Astrocyte (in vitro differentiated cells and primary cell): ENCODE measurements around the gene ATF7. TPM values are rescaled to one million over a fixed set of nuclear protein-coding genes. Genes with fewer than 3 reads are reported as not detected.
A peak's percentile ranks its signal among the peaks of the same experiment; 100 is the strongest.

Experiments used
- DNase-seq: peaks from one replicate; pipeline ENCODE4 v3.0.0-alpha.2; 2010; ENCODE audit warnings: low read depth
- FAIRE-seq: peaks from 2 replicates; lab custom pipeline; 2011; peaks lifted over from hg19 to GRCh38; lab: Jason Lieb, UNC
- H2AFZ ChIP-seq: 2 replicates; pipeline ENCODE4 v1.6.0; 2012; ENCODE audit warnings: low read depth, low read length, inconsistent platforms
- H3K27ac ChIP-seq: 2 replicates; pipeline ENCODE4 v1.5.1; 2011; ENCODE audit warnings: low read depth, low read length, inconsistent platforms
- H3K27me3 ChIP-seq: 2 replicates; pipeline ENCODE4 v1.6.0; 2011; ENCODE audit warnings: low read length, inconsistent platforms; ENCODE audit not compliant: insufficient read depth
- H3K36me3 ChIP-seq: 2 replicates; pipeline ENCODE4 v1.5.1; 2011; ENCODE audit warnings: low read length, inconsistent platforms; ENCODE audit not compliant: insufficient read depth
- H3K4me1 ChIP-seq: 2 replicates; pipeline ENCODE4 v1.5.1; 2011; ENCODE audit warnings: low read length, inconsistent platforms; ENCODE audit not compliant: insufficient read depth
- H3K4me2 ChIP-seq: 2 replicates; pipeline ENCODE4 v1.6.0; 2012; ENCODE audit warnings: low read length, inconsistent platforms
- H3K4me3 ChIP-seq: 2 replicates; pipeline ENCODE4 v1.5.1; 2011; ENCODE audit warnings: low read depth, mild to moderate bottlenecking, low read length, inconsistent platforms; ENCODE audit not compliant: insufficient read depth
- H3K79me2 ChIP-seq: 2 replicates; pipeline ENCODE4 v1.6.0; 2012; ENCODE audit warnings: mild to moderate bottlenecking, low read length, inconsistent platforms; ENCODE audit not compliant: insufficient read depth
- H3K9ac ChIP-seq: 2 replicates; pipeline ENCODE4 v1.6.0; 2012; ENCODE audit warnings: mild to moderate bottlenecking, low read length, inconsistent platforms
- H3K9me3 ChIP-seq: 2 replicates; pipeline ENCODE4 v1.5.1; 2012; ENCODE audit warnings: low read depth, mild to moderate bottlenecking, low read length, inconsistent platforms; ENCODE audit not compliant: insufficient read depth
- H4K20me1 ChIP-seq: 2 replicates; pipeline ENCODE4 v1.6.0; 2012; ENCODE audit warnings: low read length, inconsistent platforms; ENCODE audit not compliant: insufficient read depth
- H3K27ac Mint-ChIP-seq: one replicate; pipeline ENCODE4 v1.8.0; 2021; ENCODE audit warnings: mild to moderate bottlenecking, mixed read lengths; ENCODE audit not compliant: unreplicated experiment
- H3K27me3 Mint-ChIP-seq: one replicate; pipeline ENCODE4 v1.8.0; 2021; ENCODE audit warnings: low read depth, mixed read lengths; ENCODE audit not compliant: unreplicated experiment
- H3K36me3 Mint-ChIP-seq: one replicate; pipeline ENCODE4 v1.8.0; 2021; ENCODE audit warnings: low read depth, mixed read lengths; ENCODE audit not compliant: unreplicated experiment
- H3K4me1 Mint-ChIP-seq: one replicate; pipeline ENCODE4 v1.8.0; 2021; ENCODE audit warnings: low read depth, mixed read lengths; ENCODE audit not compliant: unreplicated experiment
- H3K4me3 Mint-ChIP-seq: one replicate; pipeline ENCODE4 v1.8.0; 2021; ENCODE audit warnings: mild to moderate bottlenecking, moderate library complexity, mixed read lengths; ENCODE audit not compliant: unreplicated experiment
- H3K9me3 Mint-ChIP-seq: one replicate; pipeline ENCODE4 v1.8.0; 2021; ENCODE audit warnings: mild to moderate bottlenecking, mixed read lengths; ENCODE audit not compliant: unreplicated experiment
- EZH2 ChIP-seq: IDR thresholded peaks from 2 replicates; pipeline ENCODE4 v1.6.1; 2012; ENCODE audit warnings: mild to moderate bottlenecking, low read length, inconsistent platforms; ENCODE audit not compliant: insufficient read depth
- total RNA-seq: library from RNA; stranded (reverse); gene quantifications from 2 replicates; pipeline ENCODE4 v1.2.1, GENCODE V29; 2021
- TF ChIP-seq, protein P1 (sequence below): IDR thresholded peaks from 2 replicates; pipeline ENCODE4 v1.5.1; 2011; ENCODE audit warnings: low read depth, mild to moderate bottlenecking, inconsistent platforms, low read length, moderate library complexity; ENCODE audit not compliant: insufficient read depth

ATF7 gene
- total RNA-seq, 1 donor from 2014 or later: 38.3 TPM

GRCh38 chr12:53499266-53500141 is 126.7 kb downstream of the ATF7 start, which contains the start of gene MAP3K12:
TSS of gene MAP3K12 (minus strand) at chr12:53499458. CDS start at chr12:53487391, 12,067 bp downstream.
- FAIRE-seq: no peak
- H3K27ac Mint-ChIP-seq: peak within 1 kb of the TSS; percentile 72
- H2AFZ ChIP-seq: peak within 1 kb of the TSS; percentile 54

DNA sequence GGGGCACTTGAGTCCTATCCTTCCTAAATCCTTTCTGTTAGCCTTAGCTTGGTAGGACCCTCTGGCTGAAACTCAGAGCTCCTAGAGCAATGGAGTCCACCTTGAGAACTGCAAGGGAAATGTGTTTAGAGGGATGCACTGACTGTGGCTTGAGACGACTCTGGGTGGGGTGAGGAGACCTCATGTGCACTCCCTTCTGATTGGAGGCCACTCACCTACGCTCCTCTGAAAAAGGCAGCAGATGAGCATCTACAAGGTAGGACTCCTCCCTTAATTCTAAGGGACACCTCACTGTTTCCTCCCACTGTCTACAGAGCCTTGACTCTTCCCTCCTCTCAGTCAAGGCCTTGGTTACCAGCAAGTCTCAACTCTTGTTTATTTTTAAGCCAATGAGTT is 127.9 kb downstream of the ATF7 start:
- no peak overlapping the region for H2AFZ ChIP-seq
- H3K27me3 Mint-ChIP-seq: no peaks in the 10 kb centered on the region
- H3K9ac ChIP-seq: peak overlapping the region; percentile 92
- no peaks in the 10 kb centered on the region for H3K9me3 Mint-ChIP-seq
- H3K4me3 Mint-ChIP-seq: peak overlapping the region; percentile 23
- H3K27ac ChIP-seq: no peak overlapping the region
- no peak for FAIRE-seq
- H3K27me3 ChIP-seq: no peaks in the 10 kb centered on the region
- H3K4me1 ChIP-seq: peaks cover 30% of the 10 kb centered on the region
- no peaks in the 10 kb centered on the region for H3K36me3 ChIP-seq
- peak overlapping the region; percentile 90 for H3K4me2 ChIP-seq
- peaks cover 29% of the 10 kb centered on the region for H3K4me1 Mint-ChIP-seq
- H3K9me3 ChIP-seq: no peaks in the 10 kb centered on the region
- TF ChIP-seq, protein P1, sequence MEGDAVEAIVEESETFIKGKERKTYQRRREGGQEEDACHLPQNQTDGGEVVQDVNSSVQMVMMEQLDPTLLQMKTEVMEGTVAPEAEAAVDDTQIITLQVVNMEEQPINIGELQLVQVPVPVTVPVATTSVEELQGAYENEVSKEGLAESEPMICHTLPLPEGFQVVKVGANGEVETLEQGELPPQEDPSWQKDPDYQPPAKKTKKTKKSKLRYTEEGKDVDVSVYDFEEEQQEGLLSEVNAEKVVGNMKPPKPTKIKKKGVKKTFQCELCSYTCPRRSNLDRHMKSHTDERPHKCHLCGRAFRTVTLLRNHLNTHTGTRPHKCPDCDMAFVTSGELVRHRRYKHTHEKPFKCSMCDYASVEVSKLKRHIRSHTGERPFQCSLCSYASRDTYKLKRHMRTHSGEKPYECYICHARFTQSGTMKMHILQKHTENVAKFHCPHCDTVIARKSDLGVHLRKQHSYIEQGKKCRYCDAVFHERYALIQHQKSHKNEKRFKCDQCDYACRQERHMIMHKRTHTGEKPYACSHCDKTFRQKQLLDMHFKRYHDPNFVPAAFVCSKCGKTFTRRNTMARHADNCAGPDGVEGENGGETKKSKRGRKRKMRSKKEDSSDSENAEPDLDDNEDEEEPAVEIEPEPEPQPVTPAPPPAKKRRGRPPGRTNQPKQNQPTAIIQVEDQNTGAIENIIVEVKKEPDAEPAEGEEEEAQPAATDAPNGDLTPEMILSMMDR: no peak
- TF ChIP-seq EZH2: no peak
- no peak for DNase-seq
- H3K36me3 Mint-ChIP-seq: peaks cover 2% of the 10 kb centered on the region
- peaks cover 53% of the 10 kb centered on the region for H3K79me2 ChIP-seq
- H3K27ac Mint-ChIP-seq: no peak overlapping the region
- H4K20me1 ChIP-seq: peaks cover 16% of the 10 kb centered on the region
- peak overlapping the region; percentile 71 for H3K4me3 ChIP-seq

More at GRCh38 chr12:53499266-53500141, 126.7 kb downstream of the ATF7 start, which contains the start of gene MAP3K12:
- peaks cover 20% of the 10 kb centered on the region for H3K4me1 Mint-ChIP-seq
- peak within 1 kb of the TSS; percentile 71 for H3K4me3 ChIP-seq
- H3K9me3 ChIP-seq: no peaks in the 10 kb centered on the region
- H3K36me3 Mint-ChIP-seq: peaks cover 5% of the 10 kb centered on the region
- no peaks in the 10 kb centered on the region for H3K9me3 Mint-ChIP-seq
- TF ChIP-seq, protein P1: no peak
- no peak for TF ChIP-seq EZH2
- peak within 1 kb of the TSS; percentile 90 for H3K4me2 ChIP-seq
- DNase-seq: peak; percentile 39
- H3K27ac ChIP-seq: peak within 1 kb of the TSS; percentile 87
- peak within 1 kb of the TSS; percentile 92 for H3K9ac ChIP-seq
- H3K27me3 Mint-ChIP-seq: no peaks in the 10 kb centered on the region
- peaks cover 27% of the 10 kb centered on the region for H3K4me1 ChIP-seq
- peak within 1 kb of the TSS; percentile 89 for H3K4me3 Mint-ChIP-seq
- H3K27me3 ChIP-seq: no peaks in the 10 kb centered on the region
- H3K36me3 ChIP-seq: no peaks in the 10 kb centered on the region
- peaks cover 61% of the 10 kb centered on the region for H3K79me2 ChIP-seq
- H4K20me1 ChIP-seq: peaks cover 16% of the 10 kb centered on the region

- no peak overlapping the region for H3K27ac ChIP-seq
- peaks cover 46% of the 10 kb centered on the region for H3K79me2 ChIP-seq
- H3K4me3 Mint-ChIP-seq: no peak overlapping the region
- DNase-seq: no peak
- no peak for FAIRE-seq
- H3K4me1 Mint-ChIP-seq: peaks cover 27% of the 10 kb centered on the region
- H4K20me1 ChIP-seq: peaks cover 16% of the 10 kb centered on the region
- no peak for TF ChIP-seq EZH2
- TF ChIP-seq, protein P1: no peak
- H3K4me3 ChIP-seq: no peak overlapping the region
- H3K27me3 ChIP-seq: no peaks in the 10 kb centered on the region
- H2AFZ ChIP-seq: no peak overlapping the region
- H3K4me1 ChIP-seq: peaks cover 33% of the 10 kb centered on the region
- H3K27ac Mint-ChIP-seq: no peak overlapping the region
- H3K9me3 Mint-ChIP-seq: no peaks in the 10 kb centered on the region
- no peak overlapping the region for H3K9ac ChIP-seq
- peaks cover 2% of the 10 kb centered on the region for H3K36me3 Mint-ChIP-seq
- H3K4me2 ChIP-seq: no peak overlapping the region
- H3K27me3 Mint-ChIP-seq: no peaks in the 10 kb centered on the region
- no peaks in the 10 kb centered on the region for H3K36me3 ChIP-seq
- H3K9me3 ChIP-seq: no peaks in the 10 kb centered on the region
Measured at GRCh38 chr12:53497461-53497860, 128.7 kb downstream of the ATF7 start.
